HCT116 (cell line): ENCODE data around the gene CBL. TPM values are rescaled to one million over a fixed set of nuclear protein-coding genes. Genes with fewer than 3 reads are reported as not detected.

Source experiments
- ATAC-seq: fragments of 200-7000 bp; cut with Tn5 transposase; 2 replicates; pipeline ENCODE4 v1.9.1; 2020; ENCODE audit warnings: mild to moderate bottlenecking, moderate library complexity
- BruUV-seq: library from RNA; stranded (reverse); fragments of 400-500 nt; replicated peaks from 2 replicates; lab custom pipeline; 2021; lab: Mats Ljungman, UMichigan
- CTCF ChIA-PET: fragments of 300-600 bp; sonication (Branson Sonifier 250); formaldehyde crosslinking; loops from one replicate; lab custom pipeline; 2021; ENCODE audit warnings: antibody characterized with exemption; lab: Charles Lee
- POLR2A ChIA-PET: fragments of 300-600, 350-600 bp; sonication (Branson Sonifier 250); formaldehyde crosslinking; loops from one replicate; lab custom pipeline; 2021; ENCODE audit warnings: antibody characterized with exemption; lab: Charles Lee
- RAD21 ChIA-PET, 2 experiments: fragments of 300-600 bp; sonication (Branson Sonifier 250); formaldehyde crosslinking; loops; one replicate each; lab custom pipeline; 2023; ENCODE audit warnings: low total read pairs in 2 of 2; ENCODE audit not compliant: uncharacterized antibody in 2 of 2, unreplicated experiment in 2 of 2, low non-redundant PET in 1 of 2; lab: Charles Lee
- DNase-seq: peaks from one replicate; pipeline ENCODE4 v3.0.0-alpha.2; 2010; ENCODE audit warnings: low read depth, low spot score
- H2AFZ ChIP-seq: fragments of 200-600 bp; shearing (Covaris generic), sonication (generic); 2 replicates; pipeline ENCODE4 v1.6.1; 2017; ENCODE audit warnings: low read depth, mixed run types, mixed read lengths, antibody characterized with exemption, low read length; ENCODE audit not compliant: poor library complexity, severe bottlenecking
- H3K27ac ChIP-seq: 2 replicates; pipeline ENCODE4 v1.5.1; 2012; ENCODE audit warnings: low read depth, low read length
- H3K27me3 ChIP-seq: fragments of 200-600 bp; sonication (generic); 2 replicates; pipeline ENCODE4 v1.6.1; 2016; ENCODE audit warnings: mixed run types, low read length, mixed read lengths; ENCODE audit not compliant: insufficient read depth
- H3K36me3 ChIP-seq, 2 experiments: fragments of 200-500 bp in 1 of 2; fragments of 200-600 bp in 1 of 2; sonication (Bioruptor generic) in 1 of 2; sonication (generic) in 1 of 2; 2 replicates each; pipeline versions ENCODE4 v1.5.1 to v1.6.1; 2014 to 2016; ENCODE audit warnings: low read length in 2 of 2, inconsistent platforms in 1 of 2, mixed read lengths in 1 of 2, mixed run types in 1 of 2; ENCODE audit not compliant: insufficient read depth in 2 of 2, control insufficient read depth in 1 of 2
- H3K4me1 ChIP-seq, 2 experiments: fragments of 200-600 bp in 1 of 2; sonication (generic) in 1 of 2; 2 replicates each; pipeline versions ENCODE4 v1.5.1 to v1.6.1; 2012 to 2017; ENCODE audit warnings: low read length in 2 of 2, inconsistent platforms in 1 of 2, mild to moderate bottlenecking in 1 of 2, mixed read lengths in 1 of 2, mixed run types in 1 of 2, moderate library complexity in 1 of 2; ENCODE audit not compliant: insufficient read depth in 2 of 2, control insufficient read depth in 1 of 2
- H3K4me2 ChIP-seq: fragments of 200-600 bp; sonication (generic); 2 replicates; pipeline ENCODE4 v1.6.1; 2017; ENCODE audit warnings: mixed run types, low read length, mixed read lengths
- H3K4me3 ChIP-seq, 2 experiments: fragments of 200-600 bp in 1 of 2; sonication (generic) in 1 of 2; replicated peaks in 1 of 2; 2 replicates each; pipeline ENCODE4 v1.5.1; 2011 to 2016; ENCODE audit warnings: low read length in 2 of 2, control low read depth in 1 of 2, low read depth in 1 of 2, mild to moderate bottlenecking in 1 of 2, mixed read lengths in 1 of 2, mixed run types in 1 of 2
- H3K79me2 ChIP-seq: fragments of 200-600 bp; sonication (generic); 2 replicates; pipeline ENCODE4 v1.6.1; 2017; ENCODE audit warnings: mild to moderate bottlenecking, mixed run types, low read length, moderate library complexity, mixed read lengths; ENCODE audit not compliant: insufficient read depth
- H3K9ac ChIP-seq: fragments of 200-600 bp; sonication (generic); 2 replicates; pipeline ENCODE4 v1.6.1; 2016; ENCODE audit warnings: low read length, mixed read lengths
- H3K9me2 ChIP-seq: fragments of 200-600 bp; sonication (generic), shearing (Covaris generic); 2 replicates; pipeline ENCODE4 v1.6.1; 2017; ENCODE audit warnings: mixed run types, mild to moderate bottlenecking, moderate library complexity; ENCODE audit not compliant: insufficient read depth
- H3K9me3 ChIP-seq, 2 experiments: fragments of 200-500 bp in 1 of 2; fragments of 200-600 bp in 1 of 2; sonication (Bioruptor generic) in 1 of 2; sonication (generic) in 1 of 2; 2 replicates each; pipeline ENCODE4 v1.6.1; 2014 to 2017; ENCODE audit warnings: low read length in 2 of 2, mixed read lengths in 2 of 2, inconsistent platforms in 1 of 2, low read depth in 1 of 2, mild to moderate bottlenecking in 1 of 2, mixed run types in 1 of 2, moderate library complexity in 1 of 2; ENCODE audit not compliant: control insufficient read depth in 1 of 2, insufficient read depth in 1 of 2
- H4K20me1 ChIP-seq: fragments of 200-600 bp; sonication (generic), shearing (Covaris generic); 2 replicates; pipeline ENCODE4 v1.6.1; 2017; ENCODE audit warnings: mixed run types, mild to moderate bottlenecking, moderate library complexity; ENCODE audit not compliant: insufficient read depth
- CEBPB ChIP-seq: IDR thresholded peaks from 2 replicates; pipeline ENCODE4 v1.6.1; 2012; ENCODE audit warnings: low read depth
- CTCF ChIP-seq, 3 experiments: fragments of 200-600 bp in 1 of 3; sonication (generic) in 1 of 3; IDR thresholded peaks in 2 of 3; conservative IDR thresholded peaks in 1 of 3; 2 replicates each; pipeline ENCODE4 v1.5.1; 2012 to 2017; ENCODE audit warnings: low read depth in 2 of 3, low read length in 2 of 3, antibody characterized with exemption in 1 of 3, borderline replicate concordance in 1 of 3, control low read depth in 1 of 3, mild to moderate bottlenecking in 1 of 3, mixed read lengths in 1 of 3, mixed run types in 1 of 3, moderate library complexity in 1 of 3; ENCODE audit not compliant: insufficient read depth in 1 of 3
- EGR1 ChIP-seq: IDR thresholded peaks from 2 replicates; pipeline ENCODE4 v1.6.1; 2012; ENCODE audit warnings: low read depth
- ELF1 ChIP-seq: IDR thresholded peaks from 2 replicates; pipeline ENCODE4 v1.6.1; 2012; ENCODE audit warnings: low read depth, borderline replicate concordance
- EZH2 ChIP-seq: fragments of 200-600 bp; sonication (generic); IDR thresholded peaks from 2 replicates; pipeline ENCODE4 v1.6.1; 2017; ENCODE audit warnings: antibody characterized with exemption, mixed run types
- EZH2phosphoT487 ChIP-seq: fragments of 200-600 bp; IDR thresholded peaks from 2 replicates; pipeline ENCODE4 v1.6.1; 2018; ENCODE audit warnings: antibody characterized with exemption, borderline replicate concordance
- MAX ChIP-seq: IDR thresholded peaks from 2 replicates; pipeline ENCODE4 v1.6.1; 2012
- POLR2A ChIP-seq: IDR thresholded peaks from 2 replicates; pipeline ENCODE4 v1.7.0; 2011; ENCODE audit warnings: borderline replicate concordance; ENCODE audit not compliant: insufficient read depth, insufficient read length; ENCODE audit errors: extremely low read depth
- POLR2AphosphoS5 ChIP-seq: IDR thresholded peaks from 2 replicates; pipeline ENCODE4 v1.6.1; 2011; ENCODE audit warnings: mild to moderate bottlenecking, low read depth, low read length, moderate library complexity
- RAD21 ChIP-seq: IDR thresholded peaks from 2 replicates; pipeline ENCODE4 v1.6.1; 2012; ENCODE audit warnings: low read depth, mild to moderate bottlenecking
- REST ChIP-seq: IDR thresholded peaks from 2 replicates; pipeline ENCODE4 v1.6.1; 2012; ENCODE audit warnings: low read depth
- SIN3A ChIP-seq: IDR thresholded peaks from 2 replicates; pipeline ENCODE4 v1.6.1; 2012; ENCODE audit warnings: low read depth
- SP1 ChIP-seq: IDR thresholded peaks from 2 replicates; pipeline ENCODE4 v1.6.1; 2012; ENCODE audit warnings: low read depth
- SRF ChIP-seq: IDR thresholded peaks from 2 replicates; pipeline ENCODE4 v1.6.1; 2012; ENCODE audit warnings: low read depth
- TCF7L2 ChIP-seq: IDR thresholded peaks from 2 replicates; pipeline ENCODE4 v1.7.0; 2011; ENCODE audit warnings: borderline replicate concordance, inconsistent platforms; ENCODE audit not compliant: insufficient read depth, insufficient read length; ENCODE audit errors: extremely low read depth
- YY1 ChIP-seq: IDR thresholded peaks from 2 replicates; pipeline ENCODE4 v1.6.1; 2011; ENCODE audit warnings: low read length, low read depth, moderate library complexity, mild to moderate bottlenecking; ENCODE audit not compliant: insufficient replicate concordance; ENCODE audit errors: extremely low read depth
- ZBTB33 ChIP-seq: IDR thresholded peaks from 2 replicates; pipeline ENCODE4 v1.6.1; 2011; ENCODE audit warnings: mild to moderate bottlenecking, low read length, moderate library complexity; ENCODE audit not compliant: insufficient replicate concordance; ENCODE audit errors: extremely low read depth
- ZFX ChIP-seq: fragments of 450-650 bp; IDR thresholded peaks from 2 replicates; pipeline ENCODE4 v1.6.1; 2017
- intact Hi-C: fragments of 100-400 bp; cut with micrococcal nuclease; formaldehyde crosslinking; loops from 2 replicates; pipeline ENCODE4 v1.10.0; 2022
- total RNA-seq: library from RNA; stranded (reverse); gene quantifications from one replicate; pipeline ENCODE4 v1.2.1, GENCODE V29; 2021; ENCODE audit not compliant: unreplicated experiment

CBL gene
- total RNA-seq, 1 experiment from 2014 or later = 31.1 TPM

- no peak for TF ChIP-seq REST
- no peak for TF ChIP-seq ZFX
- no peak for TF ChIP-seq TCF7L2
- no peak for TF ChIP-seq RAD21
- TF ChIP-seq POLR2A = no peak
- TF ChIP-seq SP1 = no peak
- no peak for TF ChIP-seq EGR1
- no peak for TF ChIP-seq MAX
- no peak for TF ChIP-seq EZH2phosphoT487
Measured at GRCh38 chr11:119310682-119311052, 104.5 kb downstream of the CBL start (continued).

GRCh38 chr11:119314726-119315125 is 108.6 kb downstream of the CBL start:
- H2AFZ ChIP-seq = no peak overlapping the region
- no peaks in the 10 kb centered on the region for H3K27me3 ChIP-seq
- BruUV-seq = no TSS peak
- no peaks in the 10 kb centered on the region; the same call in 1 of the 2 replicates for H3K79me2 ChIP-seq
- no peaks in the 10 kb centered on the region for H4K20me1 ChIP-seq
- TF ChIP-seq SP1 (no peak), ELF1 (no peak), SIN3A (no peak), YY1 (no peak), CTCF (IDR thresholded peaks at IDR 0.05 in 2 of 3, conservative IDR thresholded peaks at IDR 0.05 in 1 of 3; ENCODE audit: borderline replicate concordance in 1 of 3, insufficient read depth in 1 of 3, low read depth in 2 of 3, low read length in 2 of 3) (no peak), EZH2 (no peak), POLR2AphosphoS5 (no peak), SRF (no peak), CEBPB (no peak), EZH2phosphoT487 (no peak), ZBTB33 (no peak)
- DNase-seq (no peak), ATAC-seq (no peak)
- intact Hi-C loops = no loop called here
- peaks cover 0 to 8% of the 10 kb centered on the region in 2 experiments; a peak in 3 of 4 replicates for H3K36me3 ChIP-seq
- H3K4me1 ChIP-seq = peaks cover 16 to 37% of the 10 kb centered on the region in 2 experiments
- POLR2A ChIA-PET = interaction anchor here (0.6 kb wide), 1 partner anchor 24 kb away, joined by 3 read pairs; no protein-coding TSS in a partner anchor
- peak overlapping the region; percentile 71; the same call in 1 of the 2 replicates for H3K9ac ChIP-seq
- RAD21 ChIA-PET = no interaction called here
- H3K4me2 ChIP-seq = peak overlapping the region; percentile 99; the same call in 1 of the 2 replicates
- H3K4me3 ChIP-seq = no peak overlapping the region
- CTCF ChIA-PET = interaction anchor here (1.4 kb wide), 1 partner anchor 24 kb away, joined by 4 read pairs; no protein-coding TSS in a partner anchor
- H3K9me2 ChIP-seq = no peaks in the 10 kb centered on the region
- H3K9me3 ChIP-seq = no peaks in the 10 kb centered on the region
- H3K27ac ChIP-seq = peak overlapping the region; percentile 66; the same call in 1 of the 2 replicates
